Cardiac muscle cell (in vitro differentiated cells and primary cell): ENCODE results near the gene YEATS4. TPM values are rescaled to one million over a fixed set of nuclear protein-coding genes. Genes with fewer than 3 reads are reported as not detected.
A peak's percentile ranks its signal among the peaks of the same experiment; 100 is the strongest.

Experiments
- DNase-seq, 2 donors: peaks; one replicate each; pipeline versions ENCODE4 v3.0.0 to v3.0.0-alpha.2; 2010 to 2017; ENCODE audit warnings: low read depth in 1 of 2, low spot score in 1 of 2
- H3K27ac ChIP-seq: fragments of 200-600 bp; sonication (generic); 2 replicates; pipeline ENCODE4 v1.5.1; 2016
- H3K27me3 ChIP-seq: fragments of 200-600 bp; sonication (generic); 2 replicates; pipeline ENCODE4 v1.6.0; 2016; ENCODE audit warnings: control low read depth
- H3K36me3 ChIP-seq: fragments of 200-600 bp; sonication (generic); 2 replicates; pipeline ENCODE4 v1.5.1; 2016; ENCODE audit warnings: control low read depth
- H3K4me1 ChIP-seq: fragments of 200-600 bp; sonication (generic); 2 replicates; pipeline ENCODE4 v1.8.1; 2017; ENCODE audit warnings: low read depth, mild to moderate bottlenecking, mixed run types
- H3K4me3 ChIP-seq: fragments of 200-600 bp; sonication (generic); 2 replicates; pipeline ENCODE4 v1.5.1; 2016; ENCODE audit warnings: mild to moderate bottlenecking
- H3K9me3 ChIP-seq: fragments of 200-600 bp; sonication (generic); 2 replicates; pipeline ENCODE4 v1.5.1; 2017; ENCODE audit warnings: low read depth, mild to moderate bottlenecking, control low read depth
- polyA plus RNA-seq: library from polyadenylated mRNA; unstranded; fragments of >200 nt; fragmentation: Nextera tagmentation; extraction: Ambion mirVana; gene quantifications from 2 replicates; pipeline ENCODE4 v1.2.1, GENCODE V29; 2016
- total RNA-seq: library from RNA; depleted of rRNA; stranded (reverse); fragments of >200 nt; gene quantifications from 2 replicates; pipeline ENCODE4 v1.2.3, GENCODE V29; 2016
- TF ChIP-seq, protein P1 (sequence below): IDR thresholded peaks from 2 replicates; pipeline ENCODE4 v1.5.1; 2012; ENCODE audit warnings: low read depth, mild to moderate bottlenecking, low read length

Gene YEATS4
- total and polyA plus RNA-seq, 2 experiments from 2014 or later: 29.6 to 129 TPM

DNA sequence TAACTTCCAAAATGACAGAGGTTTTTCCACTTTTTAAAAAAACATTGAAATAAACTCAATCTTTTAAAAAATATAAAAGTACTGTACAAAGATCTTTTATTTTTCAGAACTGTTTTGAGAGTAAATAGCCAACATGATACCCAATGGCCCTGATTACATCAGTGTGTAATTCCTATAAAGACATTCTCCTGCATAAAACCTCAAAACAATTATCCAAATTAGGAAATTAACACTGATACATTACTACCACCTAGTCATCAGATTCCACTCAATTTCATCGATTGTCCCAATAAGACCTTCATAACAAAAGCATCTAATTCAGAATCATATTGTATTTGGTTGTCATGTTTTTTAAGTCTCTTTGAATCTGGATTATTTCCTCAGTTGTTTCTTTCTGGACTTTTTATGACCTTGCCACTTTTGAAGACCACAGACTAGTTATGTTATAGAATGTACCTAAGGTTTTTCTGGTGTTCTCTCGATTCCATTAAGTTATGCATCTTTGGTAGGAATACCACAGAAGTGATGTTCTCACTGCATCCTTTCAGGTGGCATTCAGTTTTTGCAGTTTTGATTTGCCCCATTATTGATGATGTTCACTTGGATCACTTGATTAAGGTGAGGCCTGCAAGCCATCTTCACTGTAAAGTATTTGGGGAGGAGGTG, 4.0 kb upstream of the YEATS4 start:
- H3K27ac ChIP-seq: no peak overlapping the region
- H3K27me3 ChIP-seq: no peaks in the 10 kb centered on the region
- TF ChIP-seq, protein P1, sequence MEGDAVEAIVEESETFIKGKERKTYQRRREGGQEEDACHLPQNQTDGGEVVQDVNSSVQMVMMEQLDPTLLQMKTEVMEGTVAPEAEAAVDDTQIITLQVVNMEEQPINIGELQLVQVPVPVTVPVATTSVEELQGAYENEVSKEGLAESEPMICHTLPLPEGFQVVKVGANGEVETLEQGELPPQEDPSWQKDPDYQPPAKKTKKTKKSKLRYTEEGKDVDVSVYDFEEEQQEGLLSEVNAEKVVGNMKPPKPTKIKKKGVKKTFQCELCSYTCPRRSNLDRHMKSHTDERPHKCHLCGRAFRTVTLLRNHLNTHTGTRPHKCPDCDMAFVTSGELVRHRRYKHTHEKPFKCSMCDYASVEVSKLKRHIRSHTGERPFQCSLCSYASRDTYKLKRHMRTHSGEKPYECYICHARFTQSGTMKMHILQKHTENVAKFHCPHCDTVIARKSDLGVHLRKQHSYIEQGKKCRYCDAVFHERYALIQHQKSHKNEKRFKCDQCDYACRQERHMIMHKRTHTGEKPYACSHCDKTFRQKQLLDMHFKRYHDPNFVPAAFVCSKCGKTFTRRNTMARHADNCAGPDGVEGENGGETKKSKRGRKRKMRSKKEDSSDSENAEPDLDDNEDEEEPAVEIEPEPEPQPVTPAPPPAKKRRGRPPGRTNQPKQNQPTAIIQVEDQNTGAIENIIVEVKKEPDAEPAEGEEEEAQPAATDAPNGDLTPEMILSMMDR: no peak
- H3K36me3 ChIP-seq: no peaks in the 10 kb centered on the region
- no peaks in the 10 kb centered on the region for H3K9me3 ChIP-seq
- DNase-seq: no peak
- H3K4me1 ChIP-seq: peaks cover 7% of the 10 kb centered on the region
- H3K4me3 ChIP-seq: no peak overlapping the region

DNA sequence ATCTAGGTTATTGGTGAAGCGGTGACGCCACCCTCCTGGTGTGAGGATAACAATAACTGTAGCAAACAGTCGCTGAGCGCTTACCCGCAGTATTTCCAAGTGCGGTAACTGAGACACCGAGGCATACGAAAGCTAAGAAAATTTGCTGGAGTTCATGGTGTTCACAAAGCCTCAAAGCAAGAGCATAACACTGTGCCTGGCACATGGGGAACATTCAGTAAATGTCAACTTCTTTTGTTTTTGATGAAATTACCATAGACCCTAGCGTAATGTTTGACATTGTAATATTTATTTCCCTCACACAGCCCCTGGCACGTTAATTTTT, 767 bp downstream of the YEATS4 start:
- DNase-seq: no peak
- H3K27me3 ChIP-seq: no peaks in the 10 kb centered on the region
- TF ChIP-seq, protein P1: no peak
- H3K36me3 ChIP-seq: peaks cover 13% of the 10 kb centered on the region
- H3K4me3 ChIP-seq: peak overlapping the region; percentile 91
- H3K4me1 ChIP-seq: peaks cover 3% of the 10 kb centered on the region
- peak overlapping the region; percentile 93 for H3K27ac ChIP-seq
- H3K9me3 ChIP-seq: no peaks in the 10 kb centered on the region

DNA sequence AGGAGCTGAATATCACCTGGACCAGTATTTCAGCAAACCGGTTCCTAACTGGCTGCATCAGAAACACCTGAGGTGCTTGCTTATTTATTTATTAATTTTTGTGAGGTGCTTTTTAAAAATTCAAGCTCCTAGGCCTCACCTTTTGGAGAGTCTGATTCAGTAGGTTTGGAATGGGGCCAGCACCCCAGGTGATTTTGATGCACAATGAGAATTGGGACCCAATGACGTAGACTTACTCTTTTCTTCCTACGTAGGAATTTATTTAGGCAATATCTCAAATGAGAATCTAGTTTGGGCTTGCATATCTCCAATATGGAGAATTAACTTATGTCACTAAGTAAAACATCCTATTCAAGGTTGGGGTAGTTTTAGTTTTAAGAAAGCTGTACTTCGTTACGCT, 7.3 kb downstream of the YEATS4 start:
- no peak for DNase-seq
- peaks cover 34% of the 10 kb centered on the region for H3K36me3 ChIP-seq

DNA sequence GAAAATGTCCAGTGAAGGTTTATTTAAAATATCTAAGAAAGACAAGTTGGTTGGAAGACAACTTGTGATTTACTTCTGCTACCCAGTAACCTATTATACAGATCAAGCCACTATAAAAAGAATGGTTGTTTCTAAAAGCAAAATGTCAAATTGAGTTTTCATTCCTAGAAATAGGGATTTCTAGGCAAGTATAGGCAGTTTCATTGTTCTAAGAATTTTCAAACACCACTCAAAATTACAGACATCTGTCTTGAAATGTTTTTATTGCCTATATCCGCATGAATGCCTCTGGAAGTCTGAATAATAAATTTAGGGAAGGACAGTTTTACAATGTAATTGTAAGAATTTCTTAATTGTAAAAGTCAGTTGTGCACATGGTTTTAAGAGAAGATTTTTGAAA, 8.6 kb downstream of the YEATS4 start:
- peaks cover 36% of the 10 kb centered on the region for H3K36me3 ChIP-seq
- TF ChIP-seq, protein P1: no peak
- H3K9me3 ChIP-seq: no peaks in the 10 kb centered on the region
- no peak overlapping the region for H3K4me3 ChIP-seq
- DNase-seq: no peak
- no peaks in the 10 kb centered on the region for H3K4me1 ChIP-seq
- H3K27ac ChIP-seq: no peak overlapping the region
- H3K27me3 ChIP-seq: no peaks in the 10 kb centered on the region

More for the DNA sequence above, 7.3 kb downstream of the YEATS4 start:
- Histone ChIP-seq H3K9me3 (no peaks in the 10 kb centered on the region), H3K4me3 (no peak overlapping the region), H3K4me1 (no peaks in the 10 kb centered on the region), H3K27me3 (no peaks in the 10 kb centered on the region), H3K27ac (no peak overlapping the region)
- TF ChIP-seq, protein P1: no peak

DNA sequence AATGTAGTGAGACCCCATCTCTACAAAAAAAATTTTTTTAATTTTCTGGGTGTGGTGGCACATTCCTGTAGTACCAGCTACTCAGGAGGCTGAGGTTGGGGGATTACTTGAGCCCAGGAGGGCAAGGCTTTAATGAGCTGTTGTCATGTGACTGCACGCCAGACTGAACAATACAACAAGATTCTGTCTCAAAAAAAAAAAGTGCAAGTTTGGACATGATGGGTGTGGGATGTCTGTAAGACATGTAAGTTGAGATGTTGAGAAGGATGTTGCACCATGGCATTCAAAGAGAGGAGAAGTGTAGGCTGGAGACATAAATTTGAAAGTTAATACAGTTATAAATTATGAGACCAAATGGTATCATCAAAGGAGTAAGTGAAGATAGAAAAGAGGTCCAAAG, 23.5 kb downstream of the YEATS4 start:
- H3K27ac ChIP-seq: no peak overlapping the region
- H3K4me1 ChIP-seq: peaks cover 4% of the 10 kb centered on the region
- no peak overlapping the region for H3K4me3 ChIP-seq
- no peaks in the 10 kb centered on the region for H3K27me3 ChIP-seq
- DNase-seq: no peak
- TF ChIP-seq, protein P1: no peak
- no peaks in the 10 kb centered on the region for H3K9me3 ChIP-seq
- H3K36me3 ChIP-seq: peaks cover 5% of the 10 kb centered on the region
